HepG2 (cell line): Measurements from ENCODE around the gene TMEM129. TPM values are rescaled to one million over a fixed set of nuclear protein-coding genes. Genes with fewer than 3 reads are reported as not detected.

Experiments
- ATAC-seq: fragments of 200-7000 bp; cut with Tn5 transposase; 3 replicates; pipeline ENCODE4 v1.9.1; 2020; ENCODE audit warnings: mild to moderate bottlenecking, moderate library complexity
- BruUV-seq: library from RNA; stranded (reverse); fragments of 400-500 nt; replicated peaks from 2 replicates; lab custom pipeline; 2021; lab: Mats Ljungman, UMichigan
- CTCF ChIA-PET: fragments of 300-600 bp; formaldehyde crosslinking; extraction: SDS; loops from one replicate; lab custom pipeline; 2021; ENCODE audit warnings: low total read pairs, inconsistent platforms, low intra/inter-chr PET ratio; lab: Yijun Ruan, JAX
- POLR2A ChIA-PET: fragments of 350-600 bp; sonication (Branson Sonifier 250); formaldehyde crosslinking; loops from one replicate; lab custom pipeline; 2020; ENCODE audit warnings: antibody characterized with exemption, inconsistent platforms; lab: Yijun Ruan, JAX
- DNase-seq: peaks from one replicate; pipeline ENCODE4 v3.0.0-alpha.2; 2015; ENCODE audit warnings: low spot score
- FAIRE-seq: peaks from 3 replicates; lab custom pipeline; 2011; peaks lifted over from hg19 to GRCh38; lab: Jason Lieb, UNC
- H2AFZ ChIP-seq: one replicate; pipeline ENCODE4 v1.6.1; 2011; ENCODE audit warnings: low read length, inconsistent platforms
- H3K27ac ChIP-seq: fragments of 300-600 bp; 3 replicates; pipeline ENCODE4 v1.8.0; 2011; ENCODE audit warnings: mixed run types, mild to moderate bottlenecking, mixed read lengths, low read length, inconsistent platforms; ENCODE audit not compliant: insufficient read depth; ENCODE audit errors: extremely low read length
- H3K27me3 ChIP-seq, 2 experiments: fragments of 200-600 bp in 1 of 2; 2 replicates in 1 of 2; 3 replicates in 1 of 2; pipeline versions ENCODE4 v1.6.0 to v1.8.0; 2011; ENCODE audit warnings: low read length in 2 of 2, mild to moderate bottlenecking in 2 of 2, moderate library complexity in 2 of 2, inconsistent platforms in 1 of 2; ENCODE audit not compliant: insufficient read depth in 2 of 2, control insufficient read depth in 1 of 2
- H3K36me3 ChIP-seq, 2 experiments: fragments of 200-600 bp in 1 of 2; replicated peaks in 1 of 2; 2 replicates in 1 of 2; 3 replicates in 1 of 2; pipeline versions ENCODE4 v1.5.1 to v1.8.0; 2011; ENCODE audit warnings: low read length in 2 of 2, inconsistent platforms in 1 of 2; ENCODE audit not compliant: insufficient read depth in 2 of 2, control insufficient read depth in 1 of 2
- H3K4me1 ChIP-seq: 2 replicates; pipeline ENCODE4 v1.5.1; 2012; ENCODE audit warnings: low read length, inconsistent platforms; ENCODE audit not compliant: insufficient read depth
- H3K4me2 ChIP-seq: 2 replicates; pipeline ENCODE4 v1.6.0; 2011; ENCODE audit warnings: low read depth, low read length, inconsistent platforms
- H3K4me3 ChIP-seq, 3 experiments: fragments of 200-600 bp in 1 of 3; sonication (generic), shearing (Covaris generic) in 1 of 3; replicated peaks in 1 of 3; 2 replicates each; pipeline ENCODE4 v1.5.1; 2011 to 2016; ENCODE audit warnings: low read length in 3 of 3, inconsistent platforms in 2 of 3, low read depth in 2 of 3, mild to moderate bottlenecking in 2 of 3, control low read depth in 1 of 3, mixed read lengths in 1 of 3; ENCODE audit not compliant: insufficient read depth in 1 of 3
- H3K79me2 ChIP-seq: one replicate; pipeline ENCODE4 v1.6.1; 2011; ENCODE audit warnings: low read length, inconsistent platforms; ENCODE audit not compliant: insufficient read depth
- H3K9ac ChIP-seq: 2 replicates; pipeline ENCODE4 v1.6.0; 2011; ENCODE audit warnings: mild to moderate bottlenecking, low read depth, low read length, inconsistent platforms; ENCODE audit not compliant: insufficient read depth
- H3K9me3 ChIP-seq: 2 replicates; pipeline ENCODE4 v1.5.1; 2012; ENCODE audit warnings: mild to moderate bottlenecking, low read length
- H4K20me1 ChIP-seq: 2 replicates; pipeline ENCODE4 v1.6.0; 2011; ENCODE audit warnings: inconsistent platforms, mild to moderate bottlenecking, low read length, moderate library complexity; ENCODE audit not compliant: insufficient read depth
- BRD4 ChIP-seq: sonication (generic); formaldehyde crosslinking; IDR thresholded peaks from 2 replicates; pipeline ENCODE4 v1.4.0; 2020; ENCODE audit warnings: missing genetic modification reagents
- CEBPG ChIP-seq: IDR thresholded peaks from 2 replicates; pipeline ENCODE4 v1.6.1; 2016
- CHCHD3 ChIP-seq: sonication (generic); formaldehyde crosslinking; IDR thresholded peaks from 2 replicates; pipeline ENCODE4 v1.8.0; 2022; ENCODE audit warnings: mild to moderate bottlenecking, missing genetic modification reagents, moderate library complexity
- GATAD1 ChIP-seq: IDR thresholded peaks from 2 replicates; pipeline ENCODE4 v1.6.1; 2016; ENCODE audit warnings: missing genetic modification reagents, missing compliant biosample characterization
- ISX ChIP-seq: sonication (generic); formaldehyde crosslinking; conservative IDR thresholded peaks from 2 replicates; pipeline ENCODE4 v1.5.0; 2020; ENCODE audit warnings: missing genetic modification reagents
- KDM3A ChIP-seq: IDR thresholded peaks from 2 replicates; pipeline ENCODE4 v1.6.1; 2018; ENCODE audit warnings: low read depth, missing compliant biosample characterization
- NFE2 ChIP-seq: sonication (generic); formaldehyde crosslinking; IDR thresholded peaks from 2 replicates; pipeline ENCODE4 v1.4.0; 2020; ENCODE audit warnings: missing genetic modification reagents
- NFRKB ChIP-seq: fragments of 450-650 bp; IDR thresholded peaks from 2 replicates; pipeline ENCODE4 v1.6.1; 2017
- RERE ChIP-seq: IDR thresholded peaks from 2 replicates; pipeline ENCODE4 v1.6.1; 2016; ENCODE audit warnings: low read depth, missing genetic modification reagents, missing compliant biosample characterization
- RFXAP ChIP-seq: sonication (generic); formaldehyde crosslinking; IDR thresholded peaks from 2 replicates; pipeline ENCODE4 v1.4.0; 2020; ENCODE audit warnings: missing genetic modification reagents, borderline replicate concordance
- ZBTB7B ChIP-seq: sonication (generic); formaldehyde crosslinking; IDR thresholded peaks from 2 replicates; pipeline ENCODE4 v1.4.0; 2020; ENCODE audit warnings: missing genetic modification reagents
- ZNF687 ChIP-seq: sonication (generic); formaldehyde crosslinking; IDR thresholded peaks from 2 replicates; pipeline ENCODE4 v1.5.1; 2020; ENCODE audit warnings: mild to moderate bottlenecking, missing genetic modification reagents, moderate library complexity
- ZNF788 ChIP-seq: sonication (generic); formaldehyde crosslinking; IDR thresholded peaks from 2 replicates; pipeline ENCODE4 v1.5.0; 2020; ENCODE audit warnings: mild to moderate bottlenecking, missing genetic modification reagents, borderline replicate concordance
- WGBS: methylation state at CpG from one replicate; pipeline ENCODE4 v1.1.6; 2017; ENCODE audit warnings: low lambda C conversion rate; 5-methylcytosine and 5-hydroxymethylcytosine counted together
- in situ Hi-C: cut with HindIII; loops from 2 replicates; pipeline ENCODE4 v1.10.0; 2017; ENCODE audit warnings: low pct_unique_long_range_greater_than_20kb; ENCODE audit not compliant: extremely low pct_ligation_motif_present
- intact Hi-C: fragments of 100-400 bp; cut with micrococcal nuclease; formaldehyde crosslinking; loops from one replicate; pipeline ENCODE4 v1.10.0; 2022; ENCODE audit not compliant: unreplicated experiment
- polyA plus RNA-seq, 8 experiments: library from polyadenylated mRNA; depleted of rRNA in 3 of 8; stranded (reverse) in 7 of 8; unstranded in 1 of 8; fragments of >200 nt; fragmentation: Illumina TruSeq in 4 of 8; extraction: Trizol in 4 of 8; gene quantifications; 2 replicates each; pipeline versions ENCODE4 v1.2.1 to v1.2.3, GENCODE V29; 2011 to 2016; ENCODE audit warnings: low read depth in 4 of 8, missing spikeins in 1 of 8, mixed read lengths in 1 of 8; ENCODE audit not compliant: insufficient read depth in 1 of 8
- total RNA-seq, 5 experiments: library from RNA; depleted of rRNA; stranded (reverse); fragments of >200 nt; fragmentation: Illumina TruSeq; extraction: Trizol; gene quantifications; 2 replicates each; pipeline ENCODE4 v1.2.3, GENCODE V29; 2016; ENCODE audit warnings: low read depth in 1 of 5
- TF ChIP-seq, protein P1 (sequence below): sonication (generic); formaldehyde crosslinking; IDR thresholded peaks from 2 replicates; pipeline ENCODE4 v1.8.0; 2022; ENCODE audit warnings: mild to moderate bottlenecking, missing genetic modification reagents; ENCODE audit not compliant: insufficient replicate concordance

The TMEM129 gene
- total and polyA plus RNA-seq, 2 of the 13 experiments (the other 11 are each of a cell fraction or from before 2014, with no cell fraction given), result 19.0 to 25.8 TPM

DNA sequence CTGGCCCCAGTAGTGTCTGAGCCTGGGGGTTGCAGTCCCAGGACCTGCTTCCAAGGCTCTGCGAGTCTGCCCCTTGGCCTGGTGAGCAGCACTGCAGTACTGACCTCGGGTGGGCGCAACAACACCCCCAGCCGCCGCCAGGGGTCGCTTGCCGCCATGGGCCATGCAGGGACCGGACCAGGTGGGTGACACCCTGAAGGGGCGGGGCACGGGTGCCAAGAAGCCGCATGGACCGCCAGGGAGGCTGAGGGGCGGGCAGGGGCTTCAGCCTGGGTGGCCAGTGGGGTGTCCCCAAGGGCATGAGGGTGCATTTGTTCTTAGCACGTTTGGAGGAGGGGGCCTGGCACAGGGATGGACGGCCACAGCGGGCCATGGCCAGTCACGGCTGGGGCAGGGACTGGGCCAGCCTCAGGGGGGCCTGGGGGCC, 25.2 kb upstream of the TMEM129 start:
- CTCF ChIA-PET, result interaction anchor here (0.7 to 7.5 kb wide), 7 partner anchors 22 to 153 kb away, joined by 3 to 179 read pairs (median 5); no protein-coding TSS in a partner anchor
- peak; percentile 76 for TF ChIP-seq ZNF788 (CRISPR knock-in tag)
- TF ChIP-seq ZBTB7B, result peak; percentile 99
- peak; percentile 33; the same call in 1 of the 2 replicates for TF ChIP-seq RFXAP (CRISPR knock-in tag)
- TF ChIP-seq GATAD1 (CRISPR knock-in tag), result peak; percentile 68
- TF ChIP-seq BRD4 (CRISPR knock-in tag), result peak; percentile 68; the same call in 1 of the 2 replicates
- 0 out of 2 replicates have a peak, but pooled peaks have one; percentile 12 for TF ChIP-seq RERE (CRISPR knock-in tag)
- TF ChIP-seq CEBPG (CRISPR knock-in tag), result peak; percentile 56
- no peak for TF ChIP-seq NFE2 (CRISPR knock-in tag)
- no peak for TF ChIP-seq CHCHD3 (CRISPR knock-in tag)
- TF ChIP-seq, protein P1, sequence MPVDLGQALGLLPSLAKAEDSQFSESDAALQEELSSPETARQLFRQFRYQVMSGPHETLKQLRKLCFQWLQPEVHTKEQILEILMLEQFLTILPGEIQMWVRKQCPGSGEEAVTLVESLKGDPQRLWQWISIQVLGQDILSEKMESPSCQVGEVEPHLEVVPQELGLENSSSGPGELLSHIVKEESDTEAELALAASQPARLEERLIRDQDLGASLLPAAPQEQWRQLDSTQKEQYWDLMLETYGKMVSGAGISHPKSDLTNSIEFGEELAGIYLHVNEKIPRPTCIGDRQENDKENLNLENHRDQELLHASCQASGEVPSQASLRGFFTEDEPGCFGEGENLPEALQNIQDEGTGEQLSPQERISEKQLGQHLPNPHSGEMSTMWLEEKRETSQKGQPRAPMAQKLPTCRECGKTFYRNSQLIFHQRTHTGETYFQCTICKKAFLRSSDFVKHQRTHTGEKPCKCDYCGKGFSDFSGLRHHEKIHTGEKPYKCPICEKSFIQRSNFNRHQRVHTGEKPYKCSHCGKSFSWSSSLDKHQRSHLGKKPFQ, result no peak
- no peak for TF ChIP-seq ISX
- peak; percentile 53 for TF ChIP-seq ZNF687 (CRISPR knock-in tag)
- peak; percentile 86; the same call in 1 of the 2 replicates for TF ChIP-seq KDM3A (CRISPR knock-in tag)
- no peak for TF ChIP-seq NFRKB

More for the DNA sequence above, 25.2 kb upstream of the TMEM129 start:
- no peaks in the 10 kb centered on the region for H4K20me1 ChIP-seq
- peaks cover 15 to 20% of the 10 kb centered on the region in 2 experiments for H3K36me3 ChIP-seq
- POLR2A ChIA-PET, result interaction anchor here (1.2 to 5.7 kb wide), 10 partner anchors 12 to 165 kb away, joined by 3 to 45 read pairs (median 6); no protein-coding TSS in a partner anchor
- peak overlapping the region; percentile 76 for H3K27ac ChIP-seq
- H3K79me2 ChIP-seq, result no peaks in the 10 kb centered on the region
- WGBS, result 8% methylated on average over 4 of the region's 17 CpGs
- BruUV-seq, result no TSS peak
- H3K4me3 ChIP-seq, result peak overlapping the region; percentile 46 to 75 (median 67)
- intact Hi-C loops, result loop anchor here (1.0 to 5.0 kb wide), 5 partner anchors 21 to 166 kb away; no protein-coding TSS in a partner anchor
- ATAC-seq (peak; percentile 78), DNase-seq (peak; percentile 82), FAIRE-seq (no peak)
- H3K9me3 ChIP-seq, result no peaks in the 10 kb centered on the region
- H3K9ac ChIP-seq, result peak overlapping the region; percentile 74
- in situ Hi-C loops, result no loop called here
- peaks cover 68% of the 10 kb centered on the region for H3K4me1 ChIP-seq
- no peaks in the 10 kb centered on the region; a peak in 1 of 5 replicates for H3K27me3 ChIP-seq
- H3K4me2 ChIP-seq, result peak overlapping the region; percentile 98
- no peak overlapping the region for H2AFZ ChIP-seq
